Spleen (tissue), 11 donors: Measurements from ENCODE around the gene RBM4B. TPM values are rescaled to one million over a fixed set of nuclear protein-coding genes. Genes with fewer than 3 reads are reported as not detected.

Experiments
- DNase-seq: peaks from one replicate; pipeline ENCODE4 v3.0.0-alpha.2; 2020
- H3K27ac ChIP-seq, 8 donors: fragments of 200-600 bp; sonication (generic) in 7 of 8; 1 replicate in 4 of 8; 2 replicates in 4 of 8; pipeline versions ENCODE4 v1.5.0 to v1.8.0; 2016 to 2021; ENCODE audit warnings: inconsistent platforms in 4 of 8, mild to moderate bottlenecking in 4 of 8, moderate library complexity in 1 of 8
- H3K27me3 ChIP-seq, 7 donors: fragments of 200-600 bp; sonication (generic) in 6 of 7; replicated peaks in 1 of 7; 1 replicate in 4 of 7; 2 replicates in 3 of 7; pipeline versions ENCODE4 v1.5.0 to v1.8.0; 2016 to 2021; ENCODE audit warnings: inconsistent platforms in 3 of 7, mild to moderate bottlenecking in 1 of 7
- H3K36me3 ChIP-seq, 6 donors: fragments of 200-600 bp; sonication (generic) in 5 of 6; 1 replicate in 4 of 6; 2 replicates in 2 of 6; pipeline versions ENCODE4 v1.5.0 to v1.8.0; 2016 to 2021; ENCODE audit warnings: inconsistent platforms in 2 of 6
- H3K4me1 ChIP-seq, 6 donors: fragments of 200-600 bp; sonication (generic) in 5 of 6; 1 replicate in 3 of 6; 2 replicates in 3 of 6; pipeline versions ENCODE4 v1.5.0 to v1.8.0; 2016 to 2021; ENCODE audit warnings: inconsistent platforms in 3 of 6
- H3K4me3 ChIP-seq, 8 donors: fragments of 200-600 bp; sonication (generic) in 7 of 8; 1 replicate in 4 of 8; 2 replicates in 4 of 8; pipeline versions ENCODE4 v1.5.0 to v1.8.0; 2016 to 2021; ENCODE audit warnings: inconsistent platforms in 4 of 8, mild to moderate bottlenecking in 4 of 8, moderate library complexity in 2 of 8
- H3K9me3 ChIP-seq, 8 donors: fragments of 200-600 bp; sonication (generic) in 7 of 8; 1 replicate in 4 of 8; 2 replicates in 4 of 8; pipeline versions ENCODE4 v1.5.0 to v1.8.0; 2016 to 2021; ENCODE audit warnings: inconsistent platforms in 4 of 8
- CTCF ChIP-seq, 11 experiments: fragments of 200-600 bp in 7 of 11; fragments of 450-650 bp in 4 of 11; sonication (generic) in 4 of 11; IDR thresholded peaks in 8 of 11; conservative IDR thresholded peaks in 3 of 11; 1 replicate in 7 of 11; 2 replicates in 4 of 11; pipeline versions ENCODE4 v1.4.0 to v1.8.0; 2016 to 2021; ENCODE audit warnings: antibody characterized with exemption in 11 of 11, inconsistent platforms in 4 of 11, mild to moderate bottlenecking in 1 of 11
- POLR2A ChIP-seq, 3 donors: fragments of 450-650 bp; IDR thresholded peaks; one replicate each; pipeline ENCODE4 v1.5.1; 2017; ENCODE audit warnings: antibody characterized with exemption in 3 of 3, mild to moderate bottlenecking in 1 of 3
- POLR2AphosphoS5 ChIP-seq, 3 donors: sonication (generic); formaldehyde crosslinking; IDR thresholded peaks; one replicate each; pipeline ENCODE4 v1.5.1; 2017; ENCODE audit warnings: antibody characterized with exemption in 3 of 3
- WGBS, 5 donors: extraction: QIAGEN DNeasy Blood & Tissue Kit in 3 of 5; methylation state at CpG; one replicate each; pipeline versions ENCODE4 v1.1.5 to v1.1.7; 2013 to 2018; 5-methylcytosine and 5-hydroxymethylcytosine counted together
- intact Hi-C: fragments of 100-400 bp; cut with DNase I; formaldehyde crosslinking; loops from one replicate; pipeline ENCODE4 v1.15.0; 2023; ENCODE audit warnings: low total_unique reads
- polyA plus RNA-seq, 3 donors: library from polyadenylated mRNA; stranded (reverse); fragments of 200-250 nt; gene quantifications; one replicate each; pipeline ENCODE4 v1.2.1, GENCODE V29; 2013
- total RNA-seq, 7 donors: library from RNA; depleted of rRNA in 3 of 7; stranded (reverse); fragments of >200 nt in 3 of 7; fragmentation: NEBNext Ultra II Directional in 4 of 7; extraction: Animal tissue kit (Norgen Biotek cat#: 25700) in 4 of 7; gene quantifications; one replicate each; pipeline versions ENCODE4 v1.1.0 to v1.2.1, GENCODE V29; 2016 to 2021
- donor health status: healthy with polysubstance abuse.
- donor health status: DM: no; HTN: no; CAD: no; lungs with moderate emphysema.
- donor health status: DM: no; HTN: no; CAD: no.
- donor health status: Bipolar disorder and iron deficiency.
- donor health status: healthy.
- donor health status: DM: no; HTN: no; CAD: no.
- donor health status: DM: yes; HTN: yes; CAD: no.

The RBM4B gene
- total and polyA plus RNA-seq, 10 donors = 14.8 to 23.0 (median 18.3) TPM

DNA sequence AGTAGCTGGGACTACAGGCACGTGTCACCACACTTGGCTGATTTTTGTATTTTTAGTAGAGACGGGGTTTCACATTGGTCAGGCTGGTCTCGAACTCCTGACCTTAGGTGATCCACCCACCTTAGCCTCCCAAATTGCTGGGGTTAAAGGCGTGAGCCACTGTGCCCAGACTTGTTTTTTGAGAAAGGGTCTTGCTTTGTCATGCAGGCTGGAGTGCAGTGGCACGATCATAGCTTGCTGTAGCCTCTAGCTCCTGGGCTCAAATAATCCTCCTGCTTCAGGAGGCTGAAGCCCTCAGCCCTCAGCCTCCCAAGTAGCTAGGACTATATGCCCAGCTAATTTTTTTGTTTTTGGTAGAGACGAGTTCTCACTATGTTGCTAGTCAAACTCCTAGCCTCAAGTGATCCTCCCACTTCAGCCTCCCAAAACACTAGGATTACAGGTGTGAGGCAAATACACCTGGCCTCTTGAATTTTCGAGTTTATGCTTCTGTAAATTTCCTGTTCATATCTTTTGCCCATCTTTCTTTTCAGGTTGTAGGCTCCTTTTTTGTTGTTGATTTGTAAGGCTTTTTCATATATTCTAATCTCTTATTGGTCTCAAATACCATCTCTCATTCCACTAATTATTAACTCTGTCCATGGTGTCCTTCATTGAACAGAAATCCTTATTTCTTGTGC lies 3.4 kb upstream of the RBM4B start:
- intact Hi-C loops = loop anchor here (2.0 kb wide), 1 partner anchor 102 kb away; no protein-coding TSS in a partner anchor

DNA sequence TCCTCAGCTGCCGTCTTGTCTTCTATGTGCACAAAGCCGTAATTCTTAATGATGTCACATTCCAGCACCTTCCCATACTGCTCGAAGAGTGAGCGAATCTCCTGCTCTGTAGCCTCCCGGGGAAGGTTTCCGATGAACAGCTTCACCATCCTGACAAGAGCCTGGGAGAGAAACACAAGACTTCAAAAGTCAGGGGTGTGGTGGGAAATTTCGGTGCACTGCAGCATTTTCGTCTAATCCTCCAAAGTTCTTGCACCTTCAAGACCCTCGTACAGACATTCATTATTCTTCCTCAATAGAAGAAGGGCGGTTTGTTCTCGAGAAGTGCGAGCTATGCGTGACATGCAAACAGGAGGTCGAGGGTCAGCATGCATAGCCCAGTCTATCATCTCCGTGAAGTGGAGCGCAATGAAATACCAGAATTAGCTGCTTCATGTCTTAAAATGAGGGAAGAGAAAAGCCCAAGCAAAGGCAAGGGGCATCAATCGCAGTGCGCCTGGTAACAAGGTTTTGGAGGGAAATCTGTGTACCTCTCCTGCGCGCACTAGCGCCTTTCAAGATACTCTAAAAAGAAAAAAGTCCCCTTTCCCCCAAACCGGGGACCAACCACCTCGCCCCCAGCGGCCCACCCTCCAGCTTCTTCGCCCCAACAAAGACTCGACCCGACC lies 622 bp downstream of the RBM4B start:
- intact Hi-C loops = loop anchor here (5.0 kb wide), 1 partner anchor 270 kb away; no protein-coding TSS in a partner anchor
- peak; percentile 25 for DNase-seq
- 14 to 24% (median 16%) methylated on average over 24 to 27 of the region's 27 CpGs for WGBS, 5 donors

More for the DNA sequence above, 3.4 kb upstream of the RBM4B start:
- DNase-seq = peak; percentile 36
- H3K36me3 ChIP-seq = no peaks in the 10 kb centered on the region
- no peak overlapping the region for H3K4me3 ChIP-seq
- TF ChIP-seq POLR2A (IDR thresholded peaks at IDR 0.05) (no peak), CTCF (IDR thresholded peaks at IDR 0.05 in 8 of 11, conservative IDR thresholded peaks at IDR 0.05 in 3 of 11) (no peak), POLR2AphosphoS5 (IDR thresholded peaks at IDR 0.05) (no peak)
- WGBS, 5 donors = 85 to 92% (median 88%) methylated on average over 7 of the region's 7 CpGs
- no peaks in the 10 kb centered on the region for H3K9me3 ChIP-seq
- H3K27me3 ChIP-seq = no peaks in the 10 kb centered on the region
- H3K4me1 ChIP-seq = peaks cover 11 to 32% (median 16%) of the 10 kb centered on the region in 6 donors
- no peak overlapping the region for H3K27ac ChIP-seq

DNA sequence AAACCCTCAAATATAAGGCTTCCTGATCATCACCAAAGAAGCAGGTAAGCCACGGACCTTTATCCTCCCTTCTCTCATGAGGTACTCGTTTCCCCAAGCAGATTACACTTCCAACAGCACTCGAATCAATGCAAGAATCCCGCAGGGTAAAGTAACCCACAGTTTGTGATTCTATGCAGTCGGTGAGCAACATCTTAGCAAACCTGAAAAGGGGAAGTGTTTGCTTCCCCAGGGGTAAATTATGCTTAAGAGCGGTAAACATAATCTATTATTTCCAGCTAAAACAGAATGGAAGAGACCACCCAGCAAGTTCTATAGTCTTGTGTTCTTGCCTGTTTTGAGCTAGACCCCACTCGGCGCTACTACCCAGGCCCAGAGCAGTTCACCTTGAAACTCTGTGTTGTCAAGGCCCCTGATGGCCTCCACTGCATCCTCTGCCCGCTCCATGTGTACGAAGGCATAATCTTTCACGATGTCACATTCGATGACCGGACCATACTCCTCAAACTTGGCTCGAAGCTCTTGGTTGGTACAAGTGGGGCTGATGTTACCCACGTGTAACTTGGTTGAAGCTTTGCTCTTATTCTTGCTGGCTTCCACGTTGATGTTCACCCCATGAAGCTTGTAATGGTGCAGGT lies 1.3 kb downstream of the RBM4B start:
- intact Hi-C loops = loop anchor here (5.0 kb wide), 1 partner anchor 269 kb away; no protein-coding TSS in a partner anchor
- peaks cover 0 to 4% (median 0%) of the 10 kb centered on the region in 6 donors for H3K36me3 ChIP-seq
- no peaks in the 10 kb centered on the region for H3K9me3 ChIP-seq
- TF ChIP-seq POLR2A (IDR thresholded peaks at IDR 0.05) (no peak), POLR2AphosphoS5 (IDR thresholded peaks at IDR 0.05) (no peak), CTCF (IDR thresholded peaks at IDR 0.05 in 8 of 11, conservative IDR thresholded peaks at IDR 0.05 in 3 of 11) (no peak)
- H3K27me3 ChIP-seq = no peaks in the 10 kb centered on the region
- H3K4me3 ChIP-seq = peak overlapping the region in 6 of 8 donors; percentile 58 to 81 (median 71)
- WGBS, 5 donors = 58 to 66% (median 61%) methylated on average over 16 of the region's 16 CpGs
- DNase-seq = peak; percentile 50
- H3K27ac ChIP-seq = peak overlapping the region in 3 of 8 donors; percentile 29 to 97 (median 29)
- peaks cover 35 to 71% (median 48%) of the 10 kb centered on the region in 6 donors for H3K4me1 ChIP-seq

More for the DNA sequence above, 622 bp downstream of the RBM4B start:
- Histone ChIP-seq H3K4me1 (peaks cover 35 to 65% (median 47%) of the 10 kb centered on the region in 6 donors), H3K4me3 (peak overlapping the region; percentile 58 to 84 (median 72)), H3K27ac (peak overlapping the region; percentile 85 to 97 (median 94)), H3K36me3 (no peaks in the 10 kb centered on the region), H3K9me3 (no peaks in the 10 kb centered on the region), H3K27me3 (no peaks in the 10 kb centered on the region)
- TF ChIP-seq POLR2AphosphoS5 (IDR thresholded peaks at IDR 0.05) (no peak), POLR2A (IDR thresholded peaks at IDR 0.05) (no peak), CTCF (IDR thresholded peaks at IDR 0.05 in 8 of 11, conservative IDR thresholded peaks at IDR 0.05 in 3 of 11) (no peak)
